ENCODE measurements around the gene KCTD4.
"Not testable (repeated sequence)": the region's sequence is repeated elsewhere in the genome, so short reads cannot be mapped to it uniquely, and the experiment has no call there.

Gene KCTD4

DNA sequence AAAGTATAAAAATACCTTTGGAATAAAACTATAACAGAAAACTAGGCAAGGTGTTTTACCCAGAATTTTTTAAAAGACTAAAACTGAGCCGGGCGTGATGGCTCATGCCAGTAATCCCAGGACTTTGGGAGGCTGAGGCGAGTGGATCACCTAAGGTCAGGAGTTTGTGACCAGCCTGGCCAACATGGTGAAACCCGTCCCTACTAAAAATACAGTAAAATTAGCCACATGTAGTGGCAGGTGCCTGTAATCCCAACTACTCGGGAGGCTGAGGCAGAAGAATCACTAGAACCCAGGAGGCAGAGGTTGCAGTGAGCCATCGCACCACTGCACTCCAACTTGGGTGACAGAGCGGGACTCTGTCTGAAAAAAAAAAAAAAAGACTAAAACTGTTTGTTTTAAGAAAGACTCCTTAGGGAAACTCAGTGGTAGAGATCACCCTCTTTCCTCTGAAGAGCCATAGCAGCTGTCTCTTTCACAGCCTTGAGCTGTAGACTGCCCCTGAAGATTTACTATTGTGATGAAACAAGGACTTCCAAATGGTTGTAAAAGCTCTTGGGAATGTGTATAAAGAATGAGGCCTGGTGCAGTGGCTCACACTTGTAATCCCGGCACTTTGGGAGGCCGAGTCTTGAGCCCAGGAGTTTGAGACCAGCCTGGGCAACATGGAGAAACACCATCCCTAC is 14.7 kb upstream of the KCTD4 start:
- DNase-seq (ENCODE audit: low spot score) = no peak

GRCh38 chr13:45209229-45209628 is 8.4 kb upstream of the KCTD4 start:
- DNase-seq (ENCODE audit: low spot score) = no peak

DNA sequence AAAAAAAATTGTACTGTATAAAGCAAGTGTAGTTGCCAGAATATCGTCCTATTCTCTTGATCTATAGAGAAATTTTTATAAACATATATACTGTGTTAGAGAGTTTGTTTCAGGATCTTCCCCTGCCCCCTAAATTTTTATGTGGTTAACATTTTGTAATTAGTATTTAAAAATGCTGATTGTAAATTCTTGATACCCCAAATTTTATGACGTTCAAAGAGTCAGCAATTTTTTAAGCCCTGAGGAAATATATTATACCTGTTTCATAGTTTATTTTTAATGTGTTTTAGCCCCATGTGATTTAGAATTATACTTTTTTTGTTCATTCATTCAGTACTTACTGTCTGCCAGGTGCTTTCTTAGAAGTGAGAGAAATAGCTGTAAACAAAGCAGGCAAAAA is 7.3 kb upstream of the KCTD4 start:
- DNase-seq (ENCODE audit: low spot score) = no peak

- DNase-seq (ENCODE audit: low spot score) = no peak
Measured at GRCh38 chr13:45207319-45207718, 6.5 kb upstream of the KCTD4 start.

DNA sequence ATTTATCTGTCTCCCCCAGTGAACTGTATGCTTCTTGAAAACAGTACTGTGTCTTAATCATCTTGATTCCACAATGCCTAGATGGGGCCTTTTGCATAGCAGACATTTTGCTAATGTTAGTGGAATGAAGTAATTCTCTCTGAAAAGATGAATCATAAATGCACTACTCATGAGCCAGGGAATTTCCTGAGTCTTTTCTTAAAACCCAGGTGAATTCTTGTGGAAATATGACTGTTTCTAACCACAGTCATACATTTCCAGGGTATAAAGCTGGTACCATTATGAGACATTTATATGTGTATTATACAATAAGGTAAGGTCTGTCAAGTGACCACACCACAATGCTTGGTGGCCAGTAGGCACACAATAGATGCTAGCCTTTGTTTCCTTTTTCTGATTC is 5.5 kb upstream of the KCTD4 start:
- DNase-seq (ENCODE audit: low spot score) = no peak

- DNase-seq (ENCODE audit: low spot score) = no peak
Measured at GRCh38 chr13:45205124-45205523, 4.3 kb upstream of the KCTD4 start.

- no peak for DNase-seq (ENCODE audit: low spot score)
Measured at GRCh38 chr13:45199711-45200110, 1.1 kb downstream of the KCTD4 start.

DNA sequence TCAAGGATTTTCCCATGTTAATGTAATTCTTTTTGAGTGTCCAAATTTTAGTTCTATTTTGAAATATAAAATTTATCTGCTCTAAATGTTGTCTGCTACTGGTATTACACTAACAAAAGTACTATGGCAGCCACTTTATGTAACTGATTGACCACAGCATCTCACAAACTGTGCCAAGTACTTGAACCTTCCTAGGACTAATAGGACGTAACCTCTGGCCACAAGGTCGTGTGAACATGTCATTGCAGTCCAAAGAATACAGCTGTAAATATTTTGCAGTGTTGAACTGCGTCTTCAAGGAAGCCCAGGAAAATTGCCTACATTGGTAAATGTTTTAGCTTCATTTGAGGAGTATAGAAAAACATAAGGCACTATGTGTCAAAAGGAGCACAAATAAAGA is 1.9 kb downstream of the KCTD4 start:
- DNase-seq (ENCODE audit: low spot score) = no peak

DNA sequence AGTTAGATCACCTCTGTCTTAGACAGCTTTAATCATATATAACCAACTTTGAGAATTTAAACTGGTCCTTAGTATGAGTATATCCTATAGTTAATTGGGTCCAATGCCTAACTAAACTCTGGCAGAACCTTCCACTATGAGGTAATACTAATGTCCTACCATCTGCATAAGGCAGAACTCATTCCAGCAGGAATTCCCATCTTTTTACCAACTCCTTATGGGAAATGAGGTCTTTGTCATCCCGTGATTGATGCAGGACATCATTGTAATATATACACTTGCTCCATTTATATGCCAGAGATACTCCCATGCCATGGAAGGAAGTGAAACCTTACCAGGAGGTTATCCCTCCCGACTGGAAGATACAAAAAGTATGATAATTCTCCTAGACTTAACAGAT is 2.8 kb downstream of the KCTD4 start:
- no peak for DNase-seq (ENCODE audit: low spot score)

DNA sequence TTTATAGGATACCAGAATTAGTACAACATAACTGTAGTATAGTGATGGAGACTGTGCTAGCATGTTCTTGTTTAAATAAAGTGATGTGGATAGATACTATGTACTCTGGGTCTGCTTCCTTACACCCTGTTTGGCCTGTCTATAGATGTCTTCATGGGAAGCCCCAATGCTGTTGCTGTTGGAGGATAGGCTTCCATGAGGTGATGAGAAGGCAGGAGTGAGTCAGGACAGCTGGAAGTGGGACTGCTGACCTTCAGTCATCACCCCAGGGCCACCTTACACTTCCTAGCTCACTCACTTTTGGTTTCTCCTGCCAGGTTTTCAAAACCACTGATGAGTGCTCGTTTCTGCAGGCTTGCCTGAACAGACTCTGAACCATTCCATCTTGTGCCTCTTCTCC is 4.2 kb downstream of the KCTD4 start:
- DNase-seq (ENCODE audit: low spot score) = no peak

DNA sequence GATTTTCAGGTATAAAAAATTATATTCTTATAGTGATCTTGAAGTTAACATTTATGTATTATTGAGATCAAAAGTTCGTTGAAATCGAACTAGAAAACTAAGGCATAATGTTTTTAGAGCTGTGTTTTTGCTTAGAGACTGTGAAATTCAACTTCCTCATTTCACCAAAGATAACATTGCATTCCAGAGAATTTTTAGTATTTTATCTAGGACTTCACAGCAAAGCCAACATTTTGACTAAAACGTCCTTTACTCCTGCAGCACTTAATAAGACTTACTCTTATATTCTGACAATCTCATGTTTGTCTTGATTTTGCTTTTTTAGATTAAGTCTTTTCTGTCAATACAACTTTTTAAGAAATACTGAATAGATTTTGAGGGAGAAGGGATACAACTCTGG is 4.7 kb downstream of the KCTD4 start:
- no peak for DNase-seq (ENCODE audit: low spot score)

GRCh38 chr13:45195421-45195820 is 5.4 kb downstream of the KCTD4 start:
- DNase-seq (ENCODE audit: low spot score) = no peak

- no peak for DNase-seq (ENCODE audit: low spot score)
Measured at GRCh38 chr13:45194081-45194939, 6.5 kb downstream of the KCTD4 start.

- no peak for DNase-seq (ENCODE audit: low spot score)
Measured at GRCh38 chr13:45191874-45192273, 9.0 kb downstream of the KCTD4 start.

- not testable (repeated sequence) for DNase-seq (ENCODE audit: low spot score)
Measured at GRCh38 chr13:45189511-45189910, 11.3 kb downstream of the KCTD4 start.

- DNase-seq (ENCODE audit: low spot score) = not testable (repeated sequence)
Measured at GRCh38 chr13:45189077-45189476, 11.8 kb downstream of the KCTD4 start.

DNA sequence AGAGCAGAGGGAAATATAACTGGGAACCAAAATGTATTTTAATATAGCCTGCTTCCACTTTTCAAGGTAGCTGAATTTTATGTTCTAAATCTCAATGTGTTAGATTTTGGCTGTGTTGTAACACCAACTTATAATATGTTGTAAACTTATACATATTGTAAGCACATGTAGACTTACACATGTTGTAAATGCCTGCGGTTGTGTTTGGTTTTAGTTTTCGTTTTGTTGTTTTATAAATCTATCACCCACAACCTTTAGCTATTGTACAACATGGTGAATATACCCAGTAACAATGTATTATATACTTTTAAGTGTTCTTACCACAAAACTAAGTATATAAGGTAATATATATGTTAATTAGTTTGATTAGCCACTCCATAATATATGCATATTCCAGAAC is 15.6 kb downstream of the KCTD4 start:
- DNase-seq (ENCODE audit: low spot score) = no peak

DNA sequence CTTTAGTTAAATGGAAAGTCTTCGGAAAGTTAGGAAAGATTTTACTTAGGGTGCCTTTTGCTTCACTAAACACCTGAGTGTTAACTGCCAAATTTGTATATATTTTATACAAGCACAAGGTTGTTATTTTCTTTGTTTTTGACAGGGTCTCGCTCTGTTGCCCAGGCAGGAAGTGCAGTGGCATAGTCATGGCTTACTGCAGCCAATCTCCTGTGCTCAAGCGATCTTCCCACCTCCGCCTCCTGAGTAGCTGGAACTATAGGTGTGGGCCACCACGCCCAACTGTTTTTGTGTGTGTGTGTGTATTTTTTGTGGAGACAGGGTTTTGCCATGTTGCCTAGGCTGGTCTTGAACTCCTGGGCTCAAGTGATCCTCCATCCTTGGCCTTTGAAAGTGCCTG is 16.2 kb downstream of the KCTD4 start:
- no peak for DNase-seq (ENCODE audit: low spot score)

DNA sequence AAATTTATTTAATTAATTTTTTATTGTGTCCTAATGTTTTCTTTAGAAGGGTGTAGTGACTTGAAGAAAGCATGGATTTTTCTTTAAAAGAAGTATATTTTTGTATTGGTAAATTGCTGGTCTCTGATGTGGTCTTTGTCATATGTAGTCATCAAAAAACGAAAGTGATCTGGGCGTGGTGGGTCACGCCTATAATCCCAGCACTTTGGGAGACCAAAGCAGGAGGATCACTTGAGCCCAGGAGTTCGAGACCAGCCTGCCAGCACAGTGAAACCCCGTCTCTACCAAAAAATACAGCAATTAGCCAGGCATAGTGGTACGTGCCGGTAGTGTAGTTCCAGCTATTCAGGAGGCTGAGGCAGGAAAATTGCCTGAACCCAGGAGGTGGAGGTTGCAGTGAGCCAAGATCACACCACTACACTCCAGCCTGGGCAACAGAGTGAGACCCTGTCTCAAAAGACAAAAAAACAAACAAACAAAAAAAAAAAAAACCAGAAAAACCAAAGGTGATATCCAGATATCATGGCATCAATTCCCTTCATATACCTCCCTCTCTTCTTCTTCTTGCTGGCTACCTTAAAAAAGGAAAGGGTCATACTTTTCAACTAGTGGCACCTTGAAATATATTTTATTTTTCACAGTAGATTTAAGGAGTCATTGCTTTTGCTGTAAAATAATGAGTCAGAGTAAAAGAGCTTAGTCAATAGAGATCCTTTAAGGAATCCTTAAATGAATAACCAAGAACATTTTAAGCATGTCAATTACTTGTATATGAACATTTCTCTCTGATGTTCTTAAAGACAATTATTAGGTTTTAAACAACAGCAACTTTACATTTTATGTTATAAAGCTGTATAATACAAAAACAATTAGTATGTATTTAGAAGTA is 19.9 kb downstream of the KCTD4 start:
- no peak for DNase-seq (ENCODE audit: low spot score)

DNA sequence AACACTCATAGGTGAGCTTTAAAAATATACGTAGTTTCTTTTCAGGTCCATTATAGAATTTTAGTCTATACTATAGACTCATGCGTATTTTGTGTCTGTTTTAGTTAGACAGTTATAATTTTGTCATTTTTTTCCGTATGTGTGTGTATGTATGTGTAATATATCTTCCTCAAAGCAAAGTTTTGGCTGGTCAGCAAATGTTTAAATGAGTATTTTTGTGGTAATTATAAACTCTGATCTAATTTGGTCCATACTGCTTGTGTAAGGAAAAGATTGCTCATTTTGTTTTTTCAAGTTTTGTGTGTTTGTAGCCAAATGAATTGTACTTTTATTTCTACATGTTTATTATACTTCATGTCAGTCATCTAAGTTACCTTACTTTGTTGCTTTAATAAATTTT is 20.5 kb downstream of the KCTD4 start:
- no peak for DNase-seq (ENCODE audit: low spot score)

DNA sequence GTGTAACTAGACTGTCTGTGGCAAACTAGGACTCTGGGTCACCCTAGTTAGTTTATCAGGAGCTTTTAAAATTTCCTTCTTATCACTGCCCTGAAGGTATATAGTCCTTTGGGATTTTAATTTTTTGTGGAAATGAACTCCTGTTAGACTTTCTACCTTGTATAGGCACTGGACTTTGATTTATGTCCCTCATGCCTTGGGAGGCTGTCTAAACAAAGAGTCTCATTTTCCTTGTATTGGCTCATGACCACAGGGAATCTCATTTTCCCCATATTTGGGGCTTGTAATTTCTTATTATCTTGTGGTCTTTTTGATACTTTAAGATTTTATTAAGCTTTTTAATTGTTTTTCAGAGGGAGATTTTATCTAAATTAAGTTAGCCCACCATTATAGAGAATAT is 21.4 kb downstream of the KCTD4 start:
- DNase-seq (ENCODE audit: low spot score) = no peak

- DNase-seq (ENCODE audit: low spot score) = no peak
Measured at GRCh38 chr13:45178349-45179162, 22.3 kb downstream of the KCTD4 start.
